GM23338 (cell line): ENCODE measurements around the gene CDH4. TPM values are rescaled to one million over a fixed set of nuclear protein-coding genes. Genes with fewer than 3 reads are reported as not detected.

ENCODE experiments used
- ATAC-seq: fragments of 200-7000 bp; cut with Tn5 transposase; 3 replicates; pipeline ENCODE4 v1.9.1; 2020
- DNase-seq: peaks from one replicate; pipeline ENCODE4 v3.0.0-alpha.2; 2015; ENCODE audit warnings: low spot score
- H2AFZ ChIP-seq: fragments of 200-600 bp; sonication (generic); 2 replicates; pipeline ENCODE4 v1.8.0; 2016; ENCODE audit warnings: antibody characterized with exemption, mild to moderate bottlenecking, moderate library complexity
- H3F3A ChIP-seq: fragments of 200-600 bp; sonication (generic); replicated peaks from 2 replicates; pipeline ENCODE4 v1.8.0; 2017; ENCODE audit warnings: antibody characterized with exemption, mixed run types, low read depth
- H3K27ac ChIP-seq: fragments of 200-600 bp; sonication (generic); 2 replicates; pipeline ENCODE4 v1.6.1; 2016; ENCODE audit warnings: low read depth
- H3K27me3 ChIP-seq: fragments of 200-600 bp; sonication (generic); 2 replicates; pipeline ENCODE4 v1.8.0; 2016; ENCODE audit warnings: mild to moderate bottlenecking, mixed run types, moderate library complexity; ENCODE audit not compliant: insufficient read depth
- H3K36me3 ChIP-seq: fragments of 200-600 bp; sonication (generic); 2 replicates; pipeline ENCODE4 v1.8.0; 2016; ENCODE audit warnings: mild to moderate bottlenecking; ENCODE audit not compliant: insufficient read depth
- H3K4me1 ChIP-seq: fragments of 200-600 bp; sonication (generic); 2 replicates; pipeline ENCODE4 v1.8.0; 2016; ENCODE audit warnings: mild to moderate bottlenecking, moderate library complexity; ENCODE audit not compliant: insufficient read depth
- H3K4me2 ChIP-seq: fragments of 200-600 bp; sonication (generic); 2 replicates; pipeline ENCODE4 v1.7.1; 2017; ENCODE audit warnings: mixed run types
- H3K4me3 ChIP-seq: fragments of 200-600 bp; sonication (generic); 2 replicates; pipeline ENCODE4 v1.6.1; 2016; ENCODE audit warnings: mixed run types
- H3K79me2 ChIP-seq: fragments of 200-600 bp; sonication (generic); replicated peaks from 2 replicates; pipeline ENCODE4 v1.8.0; 2017; ENCODE audit warnings: mild to moderate bottlenecking; ENCODE audit not compliant: insufficient read depth
- H3K9me2 ChIP-seq: fragments of 200-600 bp; sonication (generic); 2 replicates; pipeline ENCODE4 v1.8.0; 2017; ENCODE audit not compliant: insufficient read depth
- H4K20me1 ChIP-seq: fragments of 200-600 bp; sonication (generic); replicated peaks from 2 replicates; pipeline ENCODE4 v1.8.0; 2017; ENCODE audit warnings: mild to moderate bottlenecking; ENCODE audit not compliant: insufficient read depth
- H3K27ac Mint-ChIP-seq: 2 replicates; pipeline ENCODE4 v1.8.0; 2020; ENCODE audit warnings: inconsistent platforms, mild to moderate bottlenecking, moderate library complexity, mixed read lengths
- H3K27me3 Mint-ChIP-seq: 3 replicates; pipeline ENCODE4 v1.8.0; 2022; ENCODE audit warnings: low read depth, mild to moderate bottlenecking, moderate library complexity, mixed read lengths, inconsistent platforms; ENCODE audit not compliant: insufficient read depth, poor library complexity
- H3K36me3 Mint-ChIP-seq: 3 replicates; pipeline ENCODE4 v1.8.0; 2021; ENCODE audit warnings: low read depth, mild to moderate bottlenecking, inconsistent platforms, moderate library complexity, mixed read lengths
- H3K4me1 Mint-ChIP-seq: 3 replicates; pipeline ENCODE4 v1.8.0; 2020; ENCODE audit warnings: mild to moderate bottlenecking, inconsistent platforms, mixed read lengths
- H3K4me3 Mint-ChIP-seq: 3 replicates; pipeline ENCODE4 v1.8.0; 2021; ENCODE audit warnings: moderate library complexity, mild to moderate bottlenecking, inconsistent platforms, mixed read lengths
- H3K9me3 Mint-ChIP-seq: 3 replicates; pipeline ENCODE4 v1.8.0; 2020; ENCODE audit warnings: moderate library complexity, mild to moderate bottlenecking, inconsistent platforms, mixed read lengths
- CREB1 ChIP-seq: fragments of 250-450 bp; sonication (Bioruptor Pico); IDR thresholded peaks from 2 replicates; pipeline ENCODE4 v1.5.0; 2020; ENCODE audit warnings: low read depth, mild to moderate bottlenecking, moderate library complexity
- CTCF ChIP-seq, 2 experiments: fragments of 200-600 bp in 1 of 2; sonication (generic) in 1 of 2; conservative IDR thresholded peaks; 2 replicates each; pipeline versions ENCODE4 v1.5.1 to v1.6.1; 2016 to 2017; ENCODE audit warnings: antibody characterized with exemption in 2 of 2, low read depth in 2 of 2, mild to moderate bottlenecking in 2 of 2, moderate library complexity in 1 of 2
- EZH2 ChIP-seq: fragments of 200-600 bp; sonication (generic); IDR thresholded peaks from one replicate; pipeline ENCODE4 v1.8.0; 2017; ENCODE audit warnings: antibody characterized with exemption, mild to moderate bottlenecking, low read depth; ENCODE audit not compliant: unreplicated experiment
- POLR2AphosphoS5 ChIP-seq: IDR thresholded peaks from 2 replicates; pipeline ENCODE4 v1.6.1; 2016; ENCODE audit warnings: antibody characterized with exemption, low read depth
- STAT1 ChIP-seq: IDR thresholded peaks from one replicate; pipeline ENCODE4 v1.6.1; 2016; ENCODE audit warnings: antibody characterized with exemption; ENCODE audit not compliant: unreplicated experiment
- ZNF114 ChIP-seq: fragments of 250-450 bp; sonication (Bioruptor Pico); IDR thresholded peaks from 2 replicates; pipeline ENCODE4 v1.5.0; 2020; ENCODE audit warnings: mild to moderate bottlenecking, moderate library complexity
- polyA plus RNA-seq: library from polyadenylated mRNA; unstranded; fragments of >200 nt; fragmentation: Nextera tagmentation; extraction: Ambion mirVana; gene quantifications from 2 replicates; pipeline ENCODE4 v1.2.1, GENCODE V29; 2016
- total RNA-seq: library from RNA; depleted of rRNA; stranded (reverse); fragments of >200 nt; shearing (Covaris generic); gene quantifications from 2 replicates; pipeline ENCODE4 v1.2.3, GENCODE V29; 2014
- TF ChIP-seq, protein P1 (sequence below): IDR thresholded peaks from 2 replicates; pipeline ENCODE4 v1.6.1; 2016; ENCODE audit warnings: antibody characterized with exemption

The CDH4 gene
- total and polyA plus RNA-seq, 2 experiments from 2014 or later: 1.2 to 4.2 TPM

- Mint-ChIP-seq H3K36me3 (no peaks in the 10 kb centered on the region), H3K27ac (no peak overlapping the region), H3K4me3 (no peak overlapping the region), H3K4me1 (peaks cover 8% of the 10 kb centered on the region; the same call in 2 of the 3 replicates), H3K9me3 (no peaks in the 10 kb centered on the region), H3K27me3 (peaks cover 5% of the 10 kb centered on the region)
- no peaks in the 10 kb centered on the region for H4K20me1 ChIP-seq
- DNase-seq (peak; percentile 37), ATAC-seq (peak; percentile 21)
- H3K36me3 ChIP-seq: no peaks in the 10 kb centered on the region
- no peaks in the 10 kb centered on the region for H3K9me2 ChIP-seq
- H3K27me3 ChIP-seq: no peaks in the 10 kb centered on the region
- peak overlapping the region; percentile 73 for H3K4me2 ChIP-seq
- H3K27ac ChIP-seq: no peak overlapping the region
- no peak overlapping the region for H2AFZ ChIP-seq
- H3K4me3 ChIP-seq: peak overlapping the region; percentile 47
- H3K4me1 ChIP-seq: no peaks in the 10 kb centered on the region; the same call in 1 of the 2 replicates
- no peaks in the 10 kb centered on the region for H3K79me2 ChIP-seq
- no peaks in the 10 kb centered on the region; the same call in 1 of the 2 replicates for H3F3A ChIP-seq
- TF ChIP-seq POLR2AphosphoS5: no peak
- no peak for TF ChIP-seq STAT1
- TF ChIP-seq, protein P1, sequence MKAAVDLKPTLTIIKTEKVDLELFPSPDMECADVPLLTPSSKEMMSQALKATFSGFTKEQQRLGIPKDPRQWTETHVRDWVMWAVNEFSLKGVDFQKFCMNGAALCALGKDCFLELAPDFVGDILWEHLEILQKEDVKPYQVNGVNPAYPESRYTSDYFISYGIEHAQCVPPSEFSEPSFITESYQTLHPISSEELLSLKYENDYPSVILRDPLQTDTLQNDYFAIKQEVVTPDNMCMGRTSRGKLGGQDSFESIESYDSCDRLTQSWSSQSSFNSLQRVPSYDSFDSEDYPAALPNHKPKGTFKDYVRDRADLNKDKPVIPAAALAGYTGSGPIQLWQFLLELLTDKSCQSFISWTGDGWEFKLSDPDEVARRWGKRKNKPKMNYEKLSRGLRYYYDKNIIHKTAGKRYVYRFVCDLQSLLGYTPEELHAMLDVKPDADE: no peak
- no peak for TF ChIP-seq CREB1 (CRISPR knock-in tag)
These were observed 712.9 kb downstream of the CDH4 start for GRCh38 chr20:61964675-61965605.

DNA sequence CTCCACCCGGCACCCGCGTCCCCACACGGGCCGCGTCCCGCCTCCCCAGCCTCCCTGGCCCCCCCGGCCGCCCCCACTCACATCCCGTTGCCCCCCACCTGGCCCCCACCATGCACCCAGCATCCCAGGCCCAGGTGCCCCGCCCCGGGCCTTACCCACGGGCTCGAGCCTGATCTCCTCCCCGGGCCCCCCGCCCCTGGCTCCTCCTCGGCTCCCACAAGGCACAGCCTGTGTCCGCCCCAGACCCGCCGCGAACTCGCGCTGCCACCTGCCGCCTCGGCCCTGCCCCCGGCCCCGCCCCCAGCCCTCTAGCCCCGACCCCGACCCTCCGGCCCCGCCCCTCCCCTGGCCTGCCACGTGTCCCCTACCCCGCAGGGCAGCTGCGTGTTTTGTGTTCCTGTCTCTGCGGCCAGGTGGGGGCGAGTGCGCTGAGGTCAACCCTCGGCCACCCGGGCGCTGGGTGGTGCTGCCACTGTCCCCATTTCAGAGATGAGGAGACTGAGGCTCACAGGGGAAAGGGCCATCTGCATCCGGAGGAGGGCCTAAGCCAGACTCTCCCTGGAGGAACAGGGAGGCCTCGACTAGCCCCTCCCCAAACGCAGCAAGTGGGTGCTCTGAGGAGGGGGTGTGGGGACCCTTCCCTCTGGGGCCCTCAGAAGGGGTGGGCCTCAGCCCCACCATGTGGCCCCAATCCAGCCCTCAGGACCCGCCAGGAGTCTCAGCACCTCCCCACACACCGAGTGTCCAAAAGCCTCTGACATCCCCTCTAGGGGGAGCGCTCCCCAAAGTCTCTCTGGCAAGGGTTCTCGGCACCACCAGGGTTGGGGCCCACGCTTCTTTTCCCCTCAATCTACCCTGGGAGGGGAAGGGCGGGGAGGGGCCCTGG is 713.8 kb downstream of the CDH4 start:
- Histone ChIP-seq H2AFZ (no peak overlapping the region), H3K79me2 (no peaks in the 10 kb centered on the region), H3K4me2 (peak overlapping the region; percentile 73), H4K20me1 (no peaks in the 10 kb centered on the region), H3K9me2 (no peaks in the 10 kb centered on the region), H3K27me3 (no peaks in the 10 kb centered on the region), H3K4me1 (no peaks in the 10 kb centered on the region; the same call in 1 of the 2 replicates), H3K27ac (no peak overlapping the region), H3K36me3 (no peaks in the 10 kb centered on the region), H3K4me3 (peak overlapping the region; percentile 47; the same call in 1 of the 2 replicates), H3F3A (no peaks in the 10 kb centered on the region; the same call in 1 of the 2 replicates)
- H3K4me1 Mint-ChIP-seq: peaks cover 6% of the 10 kb centered on the region; the same call in 1 of the 3 replicates
- H3K9me3 Mint-ChIP-seq: no peaks in the 10 kb centered on the region
- no peak overlapping the region for H3K27ac Mint-ChIP-seq
- H3K4me3 Mint-ChIP-seq: no peak overlapping the region; the same call in 2 of the 3 replicates
- ATAC-seq (peak; percentile 77), DNase-seq (peak; percentile 75)
- H3K36me3 Mint-ChIP-seq: no peaks in the 10 kb centered on the region
- peak; percentile 43 to 44 for TF ChIP-seq CTCF (conservative IDR thresholded peaks at IDR 0.05; ENCODE audit: low read depth in 2 of 2)
- no peak for TF ChIP-seq EZH2
- TF ChIP-seq ZNF114: no peak
- TF ChIP-seq, protein P1: no peak
- TF ChIP-seq POLR2AphosphoS5: no peak
- H3K27me3 Mint-ChIP-seq: peaks cover 5% of the 10 kb centered on the region
